ENCODE measurements around the gene LRRC3.
A peak's percentile ranks its signal among the peaks of the same experiment; 100 is the strongest.

Gene LRRC3

GRCh38 chr21:44459712-44460440 lies 4.6 kb downstream of the LRRC3 start:
- no peak for DNase-seq

- no peak for DNase-seq
These were observed 5.1 kb downstream of the LRRC3 start for GRCh38 chr21:44460441-44460755.

GRCh38 chr21:44461005-44461404 lies 5.7 kb downstream of the LRRC3 start:
- DNase-seq: no peak

- no peak for DNase-seq
These were observed 6.2 kb downstream of the LRRC3 start for GRCh38 chr21:44461464-44462001.

GRCh38 chr21:44462086-44462833 lies 7.0 kb downstream of the LRRC3 start:
- DNase-seq: no peak

- DNase-seq: no peak
These were observed 7.5 kb downstream of the LRRC3 start for GRCh38 chr21:44462834-44463200.

GRCh38 chr21:44463724-44464123 lies 8.4 kb downstream of the LRRC3 start:
- DNase-seq: no peak

- no peak for DNase-seq
These were observed 9.0 kb downstream of the LRRC3 start for GRCh38 chr21:44464351-44464750.

- no peak for DNase-seq
These were observed 11.1 kb downstream of the LRRC3 start for GRCh38 chr21:44466351-44466954.

GRCh38 chr21:44466996-44467858 lies 11.9 kb downstream of the LRRC3 start:
- no peak for DNase-seq

GRCh38 chr21:44467859-44468195 lies 12.5 kb downstream of the LRRC3 start:
- no peak for DNase-seq

- DNase-seq: no peak
These were observed 16.0 kb downstream of the LRRC3 start for GRCh38 chr21:44471341-44471740.

GRCh38 chr21:44471996-44472395 lies 16.7 kb downstream of the LRRC3 start:
- DNase-seq: no peak

GRCh38 chr21:44473915-44474555 lies 18.7 kb downstream of the LRRC3 start:
- DNase-seq: no peak

- DNase-seq: no peak
These were observed 20.0 kb downstream of the LRRC3 start for GRCh38 chr21:44475266-44475845.

- peak; percentile 78 for DNase-seq
These were observed 21.8 kb downstream of the LRRC3 start for GRCh38 chr21:44477131-44477530.

- DNase-seq: peak; percentile 25
These were observed 22.4 kb downstream of the LRRC3 start for GRCh38 chr21:44477712-44478111.

GRCh38 chr21:44478124-44478800 lies 23.0 kb downstream of the LRRC3 start:
- no peak for DNase-seq

GRCh38 chr21:44478801-44479167 lies 23.5 kb downstream of the LRRC3 start:
- DNase-seq: no peak

GRCh38 chr21:44479556-44480199 lies 24.4 kb downstream of the LRRC3 start:
- DNase-seq: peak; percentile 53

All from NCI-H69 (cell line).